A673 (cell line): ENCODE measurements around the gene DNHD1.

Experiments
- CTCF ChIP-seq: fragments of 300-800, 200-600 bp; sonication (generic); conservative IDR thresholded peaks from 2 replicates; pipeline ENCODE4 v1.5.1; 2017; ENCODE audit warnings: low read depth, mild to moderate bottlenecking, antibody characterized with exemption, low read length, moderate library complexity, mixed read lengths
- EZH2 ChIP-seq: fragments of 200-600 bp; sonication (generic); IDR thresholded peaks from 2 replicates; pipeline ENCODE4 v1.6.1; 2017; ENCODE audit warnings: borderline replicate concordance, low read depth, mild to moderate bottlenecking, mixed read lengths, antibody characterized with exemption, low read length; ENCODE audit not compliant: poor library complexity, severe bottlenecking

- TF ChIP-seq CTCF (no peak), EZH2 (no peak)
Observed at GRCh38 chr11:6459099-6459450, 38.0 kb upstream of the DNHD1 start.
